Anterior cingulate cortex (tissue), 58 donors: ENCODE measurements around the gene ST8SIA3.
"Not testable (repeated sequence)": the region's sequence is repeated elsewhere in the genome, so short reads cannot be mapped to it uniquely, and the experiment has no call there.

Experiments
- DNase-seq, 58 donors: peaks; one replicate each; lab custom pipeline; 2025; lab: John Stamatoyannopoulos, UW

The ST8SIA3 gene

GRCh38 chr18:57362714-57363113, 10.4 kb downstream of the ST8SIA3 start:
- DNase-seq = no peak

GRCh38 chr18:57364460-57364859, 12.1 kb downstream of the ST8SIA3 start:
- no peak for DNase-seq

- no peak for DNase-seq
Observed at GRCh38 chr18:57366528-57367081, 14.2 kb downstream of the ST8SIA3 start.

- DNase-seq = no peak
Observed at GRCh38 chr18:57372444-57372843, 20.1 kb downstream of the ST8SIA3 start.

- no peak for DNase-seq
Observed at GRCh38 chr18:57373017-57373416, 20.7 kb downstream of the ST8SIA3 start.

- DNase-seq = no peak
Observed at GRCh38 chr18:57376503-57376902, 24.1 kb downstream of the ST8SIA3 start.

- no peak for DNase-seq
Observed at GRCh38 chr18:57389271-57389670, 36.9 kb downstream of the ST8SIA3 start.

GRCh38 chr18:57390044-57390443, 37.7 kb downstream of the ST8SIA3 start:
- DNase-seq = no peak

GRCh38 chr18:57394749-57395148, 42.4 kb downstream of the ST8SIA3 start:
- DNase-seq = not testable (repeated sequence)

GRCh38 chr18:57396831-57397230, 44.5 kb downstream of the ST8SIA3 start:
- DNase-seq = not testable (repeated sequence)

DNA sequence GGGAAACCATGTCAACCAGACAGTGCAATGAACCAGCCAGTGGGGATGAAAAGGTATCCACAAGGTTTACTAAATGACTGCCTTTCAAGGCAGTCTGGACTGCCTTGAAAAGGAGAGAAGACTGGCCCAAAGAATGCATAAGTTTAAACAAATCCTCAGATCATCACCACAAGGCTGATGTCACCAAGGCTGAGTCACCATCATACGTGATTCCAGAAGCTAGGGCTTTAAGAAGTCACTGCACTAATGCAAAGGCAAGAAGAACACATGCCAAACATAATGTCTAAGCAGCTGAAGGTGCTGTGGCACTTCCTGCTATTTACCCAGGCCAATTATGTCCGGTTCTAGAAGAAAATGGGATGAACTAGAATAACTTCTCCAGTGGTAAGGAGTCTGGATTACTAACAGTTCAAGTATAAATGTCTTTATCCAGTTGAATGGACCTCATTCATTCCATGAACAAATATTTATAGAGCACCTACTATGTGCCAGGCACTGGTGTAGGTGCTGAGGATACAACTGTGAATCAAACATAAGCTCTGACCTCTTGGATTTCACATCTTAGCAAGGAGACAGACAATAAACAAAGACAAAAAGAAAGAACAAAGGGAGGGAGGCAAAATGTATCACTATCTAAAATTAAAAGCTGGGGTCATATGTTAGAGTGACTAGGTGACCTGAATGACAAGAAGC, 45.2 kb downstream of the ST8SIA3 start:
- DNase-seq = no peak

DNA sequence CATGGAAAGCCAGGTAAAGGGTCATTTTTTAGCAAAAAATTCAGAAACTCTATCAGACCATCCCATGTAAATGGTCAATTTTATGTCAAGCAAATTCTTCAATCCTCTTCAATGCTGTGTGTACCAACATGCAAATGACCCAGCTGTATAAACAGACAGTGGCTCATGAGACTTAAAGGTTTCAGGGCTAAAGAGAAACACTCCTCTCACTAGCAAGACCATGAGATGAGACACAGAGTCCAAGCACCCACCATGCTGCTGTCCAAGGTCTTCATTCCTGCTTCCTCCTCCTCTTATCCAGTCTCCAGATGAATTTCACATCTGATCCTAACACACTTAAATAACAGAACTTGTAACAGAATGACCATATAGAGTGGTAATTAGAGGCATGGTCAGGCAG, 52.0 kb downstream of the ST8SIA3 start:
- no peak for DNase-seq

DNA sequence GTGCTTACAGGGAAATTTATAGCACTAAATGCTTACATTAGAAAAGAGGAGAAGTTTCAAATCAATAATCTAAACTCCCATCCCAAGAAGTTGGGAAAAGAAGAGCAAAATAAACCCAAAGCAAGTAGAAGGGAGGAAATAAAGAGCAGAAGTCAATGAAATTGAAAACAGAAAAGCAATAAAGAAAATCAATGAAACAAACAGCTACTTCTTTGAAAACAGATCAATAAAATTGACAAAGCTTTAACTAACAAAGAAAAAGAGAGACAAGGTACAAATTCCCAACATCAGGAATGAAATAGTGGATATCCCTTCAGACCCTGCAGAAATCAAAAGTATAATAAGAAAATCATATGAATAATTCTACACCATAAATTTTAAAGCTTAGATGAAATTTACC, 57.3 kb downstream of the ST8SIA3 start:
- DNase-seq = no peak

DNA sequence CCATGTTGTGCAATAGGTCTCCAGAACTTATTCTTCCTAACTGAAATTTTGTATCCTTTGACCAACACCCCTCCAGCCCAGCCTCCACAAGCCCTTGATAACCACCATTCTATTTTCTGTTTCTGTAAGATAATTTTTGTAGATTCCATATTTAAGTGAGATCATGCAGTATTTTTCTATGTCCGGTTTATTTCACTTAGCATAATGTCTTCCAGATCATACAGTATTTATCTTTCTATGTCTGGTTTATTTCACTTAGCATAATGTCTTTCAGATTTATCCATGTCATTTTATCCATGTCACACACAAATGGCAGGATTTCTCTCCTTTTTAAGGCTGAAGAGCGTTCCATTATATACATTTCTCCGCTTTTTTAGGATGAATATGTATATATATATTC, 58.4 kb downstream of the ST8SIA3 start:
- DNase-seq = no peak

GRCh38 chr18:57416542-57416941, 64.2 kb downstream of the ST8SIA3 start:
- DNase-seq = no peak
